CD4-positive, alpha-beta T cell treated with Interleukin-15 for 1 hour (primary cell): ENCODE data around the gene TMEM234.
A peak's percentile ranks its signal among the peaks of the same experiment; 100 is the strongest.

Experiments used
- DNase-seq: peaks from one replicate; pipeline ENCODE4 v3.0.0-alpha.2; 2020

The TMEM234 gene

DNA sequence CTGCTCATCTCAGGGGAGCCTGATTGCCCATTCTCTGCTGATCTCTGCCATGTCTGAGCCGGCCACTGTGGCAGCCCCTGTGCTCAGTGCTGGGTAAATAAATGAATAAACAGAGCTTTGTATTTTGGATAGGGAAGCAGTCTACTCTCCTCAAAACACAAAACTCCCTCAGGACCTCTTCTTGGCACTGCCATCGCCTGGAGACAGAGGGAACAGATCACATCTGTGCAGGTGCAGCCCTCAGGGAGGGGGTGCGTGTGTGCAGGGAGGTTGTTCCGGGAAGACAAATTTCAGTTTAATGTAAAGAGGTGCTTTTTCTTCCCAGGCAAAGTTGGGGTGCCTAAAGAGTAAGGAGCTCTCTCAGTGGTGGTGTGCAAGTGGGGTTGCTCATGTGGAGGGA is 17.2 kb upstream of the TMEM234 start:
- no peak for DNase-seq

GRCh38 chr1:32234792-32235191 is 12.6 kb upstream of the TMEM234 start:
- no peak for DNase-seq

GRCh38 chr1:32232558-32233304 is 10.6 kb upstream of the TMEM234 start:
- DNase-seq = no peak

DNA sequence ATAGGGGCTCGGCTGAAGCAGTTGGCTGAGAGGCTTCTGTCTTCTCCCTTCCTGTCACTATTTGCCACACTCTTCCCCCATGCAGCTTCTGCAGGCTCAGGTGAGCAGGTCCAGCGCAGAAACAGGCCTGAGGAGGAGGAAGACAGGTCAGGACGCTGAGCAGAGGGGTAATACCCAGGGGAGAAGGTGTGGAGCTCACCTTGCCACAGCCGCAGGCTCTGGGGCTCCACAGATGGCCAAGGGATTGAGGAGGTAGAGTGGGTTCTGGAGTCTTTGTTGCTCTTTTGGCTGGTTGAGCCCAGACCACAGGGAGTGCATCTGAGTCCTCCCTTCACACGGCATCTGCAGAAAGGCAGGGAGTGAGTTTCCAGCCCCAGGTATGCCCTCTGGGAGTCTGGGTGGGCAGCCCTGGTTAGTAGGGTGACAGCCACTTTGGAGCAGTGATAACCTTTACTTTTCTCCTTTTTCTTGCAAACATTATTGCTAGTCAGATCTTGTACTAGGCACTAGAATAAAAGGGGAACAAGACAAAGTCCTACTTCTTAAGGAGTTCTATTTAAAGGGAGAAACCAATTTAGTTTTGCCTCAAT is 9.8 kb upstream of the TMEM234 start:
- DNase-seq = no peak

GRCh38 chr1:32228771-32229170 is 6.6 kb upstream of the TMEM234 start:
- no peak for DNase-seq

- no peak for DNase-seq
Observed at GRCh38 chr1:32224285-32224684, 2.1 kb upstream of the TMEM234 start.

- DNase-seq = no peak
Observed at GRCh38 chr1:32223683-32224082, 1.5 kb upstream of the TMEM234 start.

DNA sequence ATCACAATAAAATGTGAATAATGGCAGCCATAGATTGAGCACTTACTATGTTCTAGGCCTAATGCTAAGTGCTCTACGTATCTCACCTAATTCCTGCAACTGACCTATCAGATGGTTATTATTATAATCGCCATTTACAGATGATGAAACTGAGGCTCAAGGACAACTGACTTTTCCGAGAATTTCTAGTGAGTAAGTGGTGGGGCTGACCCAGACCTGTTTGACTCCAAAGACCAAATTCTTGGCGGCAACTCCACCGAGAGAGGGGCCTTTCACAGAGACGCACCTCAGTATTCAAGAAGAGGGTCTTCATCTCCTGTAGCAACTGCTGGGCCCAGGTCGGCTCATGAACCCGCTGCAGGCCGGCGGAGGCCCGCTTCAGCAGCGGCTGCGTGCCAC is 573 bp downstream of the TMEM234 start:
- DNase-seq = no peak

DNA sequence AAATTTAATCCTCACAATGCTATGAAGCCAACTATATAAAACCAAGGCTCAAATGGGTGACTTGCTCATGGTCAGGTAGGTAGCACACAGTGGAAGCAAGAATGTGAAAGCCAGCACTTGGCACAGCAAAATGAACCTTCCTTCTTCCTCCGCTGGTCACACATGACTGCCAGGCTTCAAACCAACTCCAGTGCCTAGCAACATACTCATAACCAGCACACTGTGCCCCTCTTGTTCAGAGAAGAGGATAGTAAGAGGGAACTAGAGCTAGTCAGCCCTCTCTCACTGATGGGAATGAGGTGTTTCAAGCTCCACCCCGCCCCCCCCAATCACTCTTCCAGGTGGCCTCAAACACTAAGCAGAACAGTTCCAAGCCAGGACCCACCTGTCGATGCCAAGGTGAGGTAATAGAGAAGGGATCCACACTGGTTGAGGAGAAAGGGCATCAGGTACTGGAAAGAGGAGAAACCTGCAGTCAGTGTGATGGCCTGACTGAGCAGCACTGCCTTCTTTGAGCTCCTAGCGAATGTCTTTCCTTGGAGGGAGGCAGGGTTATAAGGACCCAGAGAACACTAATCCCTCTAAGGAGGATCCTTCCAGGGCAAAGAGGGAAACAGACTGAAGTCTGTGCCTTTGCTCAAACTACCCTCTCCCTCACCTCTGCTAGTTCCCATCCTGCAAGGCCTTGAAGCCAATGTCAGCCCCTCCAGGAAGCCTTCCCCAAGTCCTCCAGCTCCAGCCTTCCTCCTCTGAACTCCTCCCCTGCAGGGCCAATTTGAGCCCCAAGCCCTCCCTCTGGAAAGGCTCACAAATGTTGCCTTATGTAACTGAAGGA is 1.2 kb downstream of the TMEM234 start:
- no peak for DNase-seq

DNA sequence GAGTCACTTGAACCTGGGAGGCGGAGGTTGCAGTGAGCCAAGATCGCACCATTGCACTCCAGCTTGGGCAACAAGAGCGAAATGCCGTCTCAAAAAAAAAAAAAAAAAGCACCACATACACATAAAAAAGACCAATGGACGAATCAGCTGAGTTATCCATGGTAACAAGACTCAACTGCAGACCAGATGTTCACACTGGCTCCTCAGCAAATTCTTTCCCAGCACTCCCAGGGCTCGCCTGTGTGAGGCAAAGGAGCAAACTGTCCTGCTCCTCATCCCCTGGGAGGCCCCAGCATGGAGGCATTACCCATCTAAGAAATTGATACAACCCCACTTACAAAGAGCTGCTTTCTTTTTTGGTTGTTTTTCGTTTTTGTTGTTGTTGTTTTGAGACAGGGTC is 3.1 kb downstream of the TMEM234 start:
- DNase-seq = no peak

DNA sequence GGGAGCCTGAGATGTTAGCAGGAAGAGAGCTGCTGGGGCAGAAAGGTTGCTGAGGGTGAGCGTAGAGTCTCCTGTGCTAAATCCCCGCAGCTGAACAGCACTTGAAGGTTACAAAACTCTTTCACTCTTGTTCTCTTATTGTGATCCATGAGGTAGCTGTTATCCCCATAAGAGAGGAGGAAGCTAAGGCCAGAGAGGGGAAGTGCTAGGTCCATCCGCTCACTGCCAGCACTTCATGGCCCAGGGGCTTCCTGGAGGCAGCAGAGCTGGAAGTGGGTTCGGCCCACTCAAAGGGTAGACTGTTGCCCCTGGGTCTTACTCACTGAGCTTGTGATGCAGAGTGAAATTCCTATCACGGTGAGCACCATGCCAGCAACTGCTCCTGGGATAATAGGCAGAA is 5.6 kb downstream of the TMEM234 start:
- no peak for DNase-seq

- DNase-seq = peak; percentile 52
Observed at GRCh38 chr1:32215629-32216480, 6.3 kb downstream of the TMEM234 start.

DNA sequence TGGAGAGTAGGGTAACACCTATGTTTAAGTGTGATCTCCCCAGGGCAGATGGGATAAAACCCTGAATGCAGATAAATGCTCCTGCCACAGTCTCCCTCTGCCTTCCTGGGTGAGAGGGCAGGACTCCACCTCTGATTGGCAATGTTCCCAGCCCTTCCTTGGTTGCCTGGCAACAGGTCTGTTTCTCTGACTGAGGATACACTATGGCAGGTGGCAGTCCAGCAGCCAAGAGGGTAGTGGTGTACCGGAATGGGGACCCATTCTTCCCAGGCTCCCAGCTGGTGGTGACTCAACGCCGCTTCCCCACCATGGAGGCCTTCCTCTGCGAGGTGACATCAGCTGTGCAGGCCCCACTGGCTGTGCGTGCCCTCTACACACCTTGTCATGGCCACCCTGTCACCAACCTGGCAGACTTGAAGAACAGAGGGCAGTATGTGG is 13.2 kb downstream of the TMEM234 start, which contains the start of gene DCDC2B:
TSS of gene DCDC2B (plus strand) at position 199 of the 438 bp plus-strand sequence. CDS start at position 204, 5 bp downstream.
- peak; percentile 27 for DNase-seq

GRCh38 chr1:32208469-32208868 is 13.7 kb downstream of the TMEM234 start:
- DNase-seq = no peak

DNA sequence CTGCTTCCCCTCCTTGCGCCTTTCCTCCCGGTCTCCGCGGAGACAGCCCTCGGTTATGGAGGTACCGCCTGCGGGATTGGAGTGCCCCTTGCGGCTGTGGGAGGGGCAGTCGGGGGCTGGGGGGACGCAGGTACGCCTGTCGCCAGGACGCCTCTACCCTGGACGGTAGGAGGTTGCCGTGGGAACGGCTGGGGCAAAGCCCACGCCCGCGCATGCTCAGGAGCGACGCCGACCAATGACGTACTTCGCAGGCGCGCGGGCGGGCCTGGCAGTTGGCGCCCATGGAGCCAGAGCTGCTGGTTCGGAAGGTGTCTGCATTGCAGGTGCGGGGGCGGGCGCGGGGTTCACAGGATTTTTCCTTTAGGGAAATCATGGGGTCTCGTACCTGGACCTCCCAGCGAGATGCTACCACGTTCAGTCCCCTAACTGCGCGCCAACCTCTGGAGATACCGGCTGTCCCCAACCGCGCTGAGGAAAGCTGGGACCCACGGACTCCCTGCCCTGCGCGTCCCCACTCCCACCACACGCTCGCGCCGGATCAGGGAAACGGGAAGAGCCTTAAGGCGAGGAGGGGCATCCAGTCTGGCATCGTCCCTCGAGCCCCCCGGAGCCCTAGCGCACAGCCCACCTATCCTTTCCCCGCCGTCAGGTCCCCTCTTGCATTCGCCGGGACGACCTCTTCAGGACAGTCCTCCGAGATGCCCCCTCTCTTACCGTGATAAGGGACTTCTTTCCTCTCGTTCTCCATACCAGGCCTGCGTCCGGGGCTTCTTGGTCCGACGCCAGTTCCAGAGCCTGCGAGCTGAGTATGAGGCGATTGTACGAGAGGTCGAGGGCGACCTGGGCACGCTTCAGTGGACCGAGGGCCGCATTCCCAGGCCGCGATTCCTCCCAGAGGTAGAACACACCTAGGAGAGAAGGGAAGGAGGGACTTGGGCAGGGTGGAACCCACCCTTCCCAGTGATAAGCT is 16.5 kb downstream of the TMEM234 start, which contains the start of gene IQCC:
TSS of gene IQCC (plus strand) at position 271 of the 970 bp plus-strand sequence. CDS start at position 282, 11 bp downstream.
- DNase-seq = peak; percentile 89

- DNase-seq = no peak
Observed at GRCh38 chr1:32204943-32205361, 17.2 kb downstream of the TMEM234 start.

DNA sequence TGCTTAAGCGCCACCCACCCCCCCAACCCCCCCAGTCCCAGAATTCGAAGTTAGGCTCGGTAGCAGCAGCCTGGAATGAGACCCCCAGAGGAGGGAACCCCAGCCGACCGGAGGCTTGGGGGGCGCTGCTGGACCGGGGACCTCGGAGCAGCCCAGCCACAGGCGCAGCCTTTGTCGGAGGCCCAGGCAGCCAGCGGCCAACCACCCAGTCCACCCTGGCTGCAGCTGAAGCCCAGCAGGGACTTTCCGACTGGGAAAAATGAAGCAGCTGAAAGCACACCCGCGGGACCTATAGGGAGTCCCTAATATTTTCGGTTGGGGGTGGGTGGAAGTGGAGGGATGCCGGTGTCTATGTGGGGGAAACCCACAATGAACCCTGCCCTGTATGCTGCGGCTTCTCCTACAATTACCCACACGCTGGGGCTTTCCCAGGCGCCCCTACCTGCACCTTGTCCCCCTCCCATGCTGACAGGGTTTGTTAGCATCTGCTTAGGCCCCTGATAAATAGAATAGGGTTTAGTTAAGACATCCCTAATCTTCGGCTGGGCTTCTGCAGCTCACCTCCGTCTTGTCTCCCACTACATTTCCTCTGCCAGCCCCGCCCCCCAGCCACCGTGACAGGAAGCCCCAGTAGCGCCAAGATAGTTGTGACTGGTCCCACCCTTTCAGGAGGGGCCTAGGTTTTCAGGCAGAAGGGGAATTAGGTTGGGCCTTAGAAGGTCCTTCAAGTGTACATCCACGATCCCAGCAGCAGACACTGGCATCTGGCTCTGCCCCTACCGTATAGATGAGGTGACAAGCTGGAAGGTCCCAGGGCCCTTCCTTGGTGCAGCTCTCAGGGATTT is 20.9 kb downstream of the TMEM234 start:
- peak; percentile 80 for DNase-seq

GRCh38 chr1:32200226-32201010 is 21.7 kb downstream of the TMEM234 start, which contains the start of gene CCDC28B:
Gene CCDC28B, plus strand, starts transcription at chr1:32200595. Its CDS starts 1,341 bp downstream, at chr1:32201936.
- peak; percentile 49 for DNase-seq

GRCh38 chr1:32199717-32200072 is 22.5 kb downstream of the TMEM234 start:
- DNase-seq = no peak
